ENCODE results near the gene ARID3A.

GRCh38 chr19:943551-944170, 17.8 kb downstream of the ARID3A start:
- TF ChIP-seq CTCF (IDR thresholded peaks at IDR 0.05), result no peak
- no peak for TF ChIP-seq POLR2A (IDR thresholded peaks at IDR 0.05)
